T1000 (cell line): ENCODE measurements around the gene ADGRL4.
"Not testable (repeated sequence)": the region's sequence is repeated elsewhere in the genome, so short reads cannot be mapped to it uniquely, and the experiment has no call there.

Source experiments
- DNase-seq: peaks from one replicate; lab custom pipeline; 2025; ENCODE audit warnings: mixed read lengths; lab: John Stamatoyannopoulos, UW

The ADGRL4 gene

GRCh38 chr1:78918157-78918556, 88.4 kb downstream of the ADGRL4 start:
- no peak for DNase-seq

GRCh38 chr1:78916986-78917385, 89.5 kb downstream of the ADGRL4 start:
- no peak for DNase-seq

GRCh38 chr1:78913950-78914349, 92.6 kb downstream of the ADGRL4 start:
- DNase-seq: no peak

- DNase-seq: no peak
These were observed 94.3 kb downstream of the ADGRL4 start for GRCh38 chr1:78911956-78912880.

- no peak for DNase-seq
These were observed 103.9 kb downstream of the ADGRL4 start for GRCh38 chr1:78902641-78903040.

GRCh38 chr1:78894811-78895210, 111.7 kb downstream of the ADGRL4 start:
- DNase-seq: no peak

GRCh38 chr1:78892260-78892840, 114.2 kb downstream of the ADGRL4 start:
- DNase-seq: no peak

- DNase-seq: no peak
These were observed 119.1 kb downstream of the ADGRL4 start for GRCh38 chr1:78887458-78887857.

GRCh38 chr1:78884685-78885452, 121.7 kb downstream of the ADGRL4 start:
- no peak for DNase-seq

- no peak for DNase-seq
These were observed 126.3 kb downstream of the ADGRL4 start for GRCh38 chr1:78880223-78880622.

- not testable (repeated sequence) for DNase-seq
These were observed 130.5 kb downstream of the ADGRL4 start for GRCh38 chr1:78875986-78876385.

GRCh38 chr1:78872801-78873200, 133.7 kb downstream of the ADGRL4 start:
- peak; percentile 28 for DNase-seq

- DNase-seq: no peak
These were observed 135.3 kb downstream of the ADGRL4 start for GRCh38 chr1:78871249-78871648.

- no peak for DNase-seq
These were observed 137.4 kb downstream of the ADGRL4 start for GRCh38 chr1:78869136-78869535.

- no peak for DNase-seq
These were observed 142.4 kb downstream of the ADGRL4 start for GRCh38 chr1:78864175-78864574.

- DNase-seq: no peak
These were observed 150.4 kb downstream of the ADGRL4 start for GRCh38 chr1:78856096-78856495.

GRCh38 chr1:78855258-78855657, 151.3 kb downstream of the ADGRL4 start:
- no peak for DNase-seq

GRCh38 chr1:78854556-78854955, 152.0 kb downstream of the ADGRL4 start:
- no peak for DNase-seq

- DNase-seq: no peak
These were observed 163.0 kb downstream of the ADGRL4 start for GRCh38 chr1:78843546-78843945.

- DNase-seq: no peak
These were observed 163.4 kb downstream of the ADGRL4 start for GRCh38 chr1:78843111-78843510.

GRCh38 chr1:78840453-78841271, 165.9 kb downstream of the ADGRL4 start:
- DNase-seq: peak; percentile 23
